Effector CD4-positive, alpha-beta T cell (primary cell): ENCODE measurements around the gene TSPAN4.

Source experiments
- DNase-seq: peaks from one replicate; pipeline ENCODE4 v3.0.0-alpha.2; 2020

The TSPAN4 gene

DNA sequence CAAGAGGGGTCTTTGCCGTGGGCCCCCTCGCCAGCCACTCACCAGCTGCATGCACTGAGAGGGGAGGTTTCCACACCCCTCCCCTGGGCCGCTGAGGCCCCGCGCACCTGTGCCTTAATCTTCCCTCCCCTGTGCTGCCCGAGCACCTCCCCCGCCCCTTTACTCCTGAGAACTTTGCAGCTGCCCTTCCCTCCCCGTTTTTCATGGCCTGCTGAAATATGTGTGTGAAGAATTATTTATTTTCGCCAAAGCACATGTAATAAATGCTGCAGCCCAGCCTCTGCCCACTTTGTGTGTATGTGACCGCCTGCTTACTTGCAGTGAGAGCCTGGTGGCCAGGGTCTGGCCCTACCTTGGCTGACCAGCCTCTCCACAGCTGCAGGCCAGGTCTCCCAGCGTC, 17.7 kb upstream of the TSPAN4 start:
- DNase-seq = no peak

DNA sequence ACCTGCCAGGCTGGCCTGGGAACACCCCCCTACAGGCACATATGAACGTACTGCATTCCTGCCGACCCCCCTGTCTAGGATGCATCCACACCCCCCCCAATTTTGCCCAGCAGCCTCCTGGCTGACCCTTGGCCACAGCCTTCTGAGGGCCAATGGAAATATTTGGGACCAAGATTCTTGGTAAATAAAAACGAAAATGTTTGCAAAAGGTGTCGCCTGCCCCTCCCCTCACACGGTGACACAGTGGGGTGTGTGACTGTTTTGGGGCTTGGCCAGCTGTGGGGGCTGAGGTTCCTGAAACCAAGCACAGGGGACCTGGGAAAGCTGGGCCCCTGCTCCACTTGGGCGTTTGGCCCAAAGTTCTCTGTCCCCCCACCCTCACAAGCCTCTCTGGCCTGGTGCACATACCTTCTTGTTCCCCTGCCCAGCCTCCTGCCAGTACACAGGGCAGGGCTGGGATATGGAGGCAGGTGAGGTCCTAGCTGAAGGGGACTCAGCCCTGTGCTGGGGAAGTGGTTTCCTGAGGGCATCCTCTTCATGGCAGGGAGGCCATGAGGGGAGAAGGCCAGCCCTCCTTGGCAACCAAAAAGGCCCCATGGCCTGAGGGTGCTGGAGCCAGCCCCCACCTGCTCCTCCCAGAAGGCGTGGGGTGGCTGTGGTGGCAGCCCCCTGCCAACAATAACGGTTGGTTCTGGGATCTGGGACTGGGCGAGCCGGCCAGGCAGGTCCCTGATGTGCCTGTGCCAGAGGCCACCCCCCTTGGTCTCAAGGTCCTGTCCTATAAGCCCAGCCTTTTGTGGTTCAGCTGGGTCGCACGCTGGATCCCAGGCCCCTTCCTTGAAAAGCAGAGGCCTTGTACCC, 17.1 kb upstream of the TSPAN4 start:
- no peak for DNase-seq

DNA sequence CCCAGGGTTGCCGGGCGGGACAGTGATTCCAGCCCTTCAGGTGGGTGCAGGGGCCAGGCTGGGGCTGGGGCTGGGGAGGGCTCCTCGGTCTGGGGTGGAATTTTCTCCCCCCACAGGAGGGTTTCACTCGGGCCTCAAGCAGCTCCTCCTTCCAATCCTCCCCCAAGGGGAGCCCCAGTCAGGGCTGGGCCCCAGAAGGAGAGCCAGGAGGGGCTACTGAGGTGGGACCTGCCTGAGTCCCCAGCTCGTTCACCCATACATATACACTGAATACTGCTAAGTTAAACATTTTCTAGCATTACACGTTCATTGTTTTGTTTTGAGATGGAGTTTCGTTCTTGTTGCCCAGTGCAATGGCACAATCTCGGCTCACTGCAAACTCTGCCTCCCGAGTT, 16.4 kb upstream of the TSPAN4 start:
- no peak for DNase-seq

DNA sequence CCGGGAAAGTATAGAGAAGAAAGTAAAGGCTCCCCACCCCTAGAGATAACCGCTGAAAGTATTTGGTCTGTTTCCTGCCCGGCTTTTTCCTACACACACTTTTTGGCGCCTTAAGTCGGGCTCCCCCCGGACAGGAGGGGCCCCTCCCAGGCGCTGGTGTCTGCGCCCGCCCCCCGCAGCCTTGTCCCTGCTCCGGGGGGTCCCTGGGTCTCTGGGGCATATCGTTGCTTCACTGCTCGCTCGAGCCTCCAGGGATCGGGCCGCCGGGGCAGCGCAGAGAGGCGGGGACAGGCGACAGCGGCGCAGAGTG, 15.9 kb upstream of the TSPAN4 start:
- DNase-seq = no peak

DNA sequence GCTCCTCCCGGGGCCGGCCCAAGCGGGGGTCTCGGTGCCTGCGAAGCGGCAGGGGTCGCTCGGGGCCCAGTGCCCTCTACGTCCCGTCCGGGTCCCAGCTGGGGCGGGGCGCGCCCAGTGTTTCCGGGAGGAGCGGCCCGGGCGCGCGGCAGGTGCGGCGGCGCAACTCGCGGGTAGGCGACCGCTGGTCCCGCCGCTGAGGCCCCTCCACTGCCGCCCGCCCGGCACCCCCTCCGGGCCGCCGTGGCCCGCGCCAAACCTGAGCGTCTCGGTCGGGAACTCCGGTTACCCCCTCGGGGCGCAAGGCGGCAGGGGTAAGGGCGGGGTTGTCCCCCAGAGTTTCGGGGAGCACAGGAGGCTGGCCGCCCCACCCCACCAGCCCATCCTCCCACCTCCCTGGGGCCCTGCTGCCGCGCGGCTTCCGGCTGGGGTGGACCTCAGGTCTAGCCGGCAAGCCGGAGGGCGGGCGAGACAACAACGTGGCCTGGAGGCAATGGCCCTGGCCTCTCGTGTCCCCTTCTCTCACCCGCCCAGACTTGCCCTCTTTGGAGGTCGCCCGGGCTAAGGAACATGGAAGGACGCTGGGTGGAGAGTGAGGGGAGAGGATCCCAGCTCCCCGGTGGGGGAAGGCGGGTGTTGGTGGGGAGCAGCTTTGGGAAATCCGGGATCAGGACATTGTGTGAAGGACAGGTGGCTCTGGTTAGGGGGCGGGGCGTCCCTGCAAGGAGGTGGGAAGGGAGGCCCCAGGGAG, 15.3 kb upstream of the TSPAN4 start:
- no peak for DNase-seq

DNA sequence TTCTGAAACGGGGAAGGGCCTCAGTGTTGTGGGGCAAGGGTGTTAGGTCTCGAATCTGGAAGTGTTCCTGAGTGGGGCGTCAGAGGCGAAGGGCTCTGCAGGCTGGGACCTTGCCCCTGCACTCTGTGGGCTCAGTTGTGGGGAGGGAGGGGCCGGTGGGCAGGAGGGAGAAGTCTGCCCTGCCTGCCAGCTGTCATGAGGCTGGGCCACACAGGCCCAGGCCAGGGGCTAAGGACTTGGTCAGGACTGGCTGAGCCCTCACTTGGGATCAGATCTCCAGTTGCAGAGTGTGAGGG, 14.8 kb upstream of the TSPAN4 start, which contains the start of gene CRACR2B:
TSS of gene CRACR2B (plus strand) at position 23 of the 296 bp plus-strand sequence. CDS start 689 bp downstream, outside the sequence.
- no peak for DNase-seq

DNA sequence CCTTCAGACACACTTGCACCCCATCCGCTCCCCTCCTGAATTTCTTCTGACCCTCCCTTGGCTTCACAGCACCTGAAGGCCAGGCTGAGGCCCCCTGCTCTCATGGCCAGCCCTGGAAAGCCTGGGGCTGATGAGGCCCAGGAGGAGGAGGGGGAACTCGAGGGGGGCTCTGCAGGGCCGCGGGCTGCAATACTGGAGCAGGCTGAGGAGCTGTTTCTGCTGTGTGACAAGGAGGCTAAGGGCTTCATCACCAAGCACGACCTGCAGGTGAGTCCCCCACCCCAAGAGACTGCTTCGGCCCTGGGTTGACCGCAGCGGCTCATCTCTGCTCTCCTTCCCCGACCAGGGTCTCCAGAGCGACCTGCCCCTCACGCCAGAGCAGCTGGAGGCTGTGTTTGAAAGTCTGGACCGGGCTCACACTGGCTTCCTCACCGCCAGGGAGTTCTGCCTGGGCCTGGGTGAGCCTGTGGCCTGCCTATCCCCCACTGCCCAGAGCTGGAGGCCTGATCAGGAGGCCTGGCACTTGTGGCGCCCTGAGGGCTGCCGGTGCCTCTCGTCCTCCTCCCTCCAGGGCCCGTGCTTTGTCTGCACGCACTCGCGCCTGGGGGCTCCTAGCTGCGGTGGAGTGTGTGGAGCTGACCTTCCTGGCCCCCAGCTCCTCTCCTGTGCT, 14.0 kb upstream of the TSPAN4 start:
- no peak for DNase-seq

DNA sequence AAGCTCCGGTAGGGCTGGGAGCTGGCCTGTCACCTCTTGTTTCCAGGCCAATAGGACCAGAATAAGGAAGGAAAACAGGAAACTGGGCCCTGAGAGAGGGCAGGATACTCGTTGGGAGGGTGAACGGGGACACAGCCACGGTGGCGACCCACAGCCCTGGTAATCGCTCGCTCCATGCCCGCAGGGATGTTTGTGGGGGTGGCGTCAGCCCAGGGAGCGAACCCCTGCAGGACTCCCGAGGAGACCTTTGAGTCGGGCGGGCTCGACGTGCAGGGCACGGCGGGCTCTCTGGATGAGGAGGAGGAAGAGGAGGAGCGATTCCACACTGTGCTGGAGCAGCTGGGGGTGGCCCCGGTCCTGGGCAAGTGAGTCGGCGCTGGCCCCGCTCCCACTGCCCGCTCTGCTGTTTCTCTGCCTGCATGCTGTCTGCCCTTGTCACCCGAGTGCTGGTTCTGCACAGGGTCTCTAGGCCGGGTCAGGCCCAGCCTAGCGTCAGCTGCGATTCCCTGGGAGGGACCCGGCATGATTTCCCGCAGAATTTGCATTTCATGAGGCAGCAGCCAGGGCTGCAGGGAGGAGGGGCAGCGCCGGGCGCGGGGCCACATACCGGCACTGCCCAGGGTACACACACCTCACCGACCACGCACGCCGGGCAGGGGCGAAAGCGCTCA, 13.3 kb upstream of the TSPAN4 start:
- DNase-seq = no peak

DNA sequence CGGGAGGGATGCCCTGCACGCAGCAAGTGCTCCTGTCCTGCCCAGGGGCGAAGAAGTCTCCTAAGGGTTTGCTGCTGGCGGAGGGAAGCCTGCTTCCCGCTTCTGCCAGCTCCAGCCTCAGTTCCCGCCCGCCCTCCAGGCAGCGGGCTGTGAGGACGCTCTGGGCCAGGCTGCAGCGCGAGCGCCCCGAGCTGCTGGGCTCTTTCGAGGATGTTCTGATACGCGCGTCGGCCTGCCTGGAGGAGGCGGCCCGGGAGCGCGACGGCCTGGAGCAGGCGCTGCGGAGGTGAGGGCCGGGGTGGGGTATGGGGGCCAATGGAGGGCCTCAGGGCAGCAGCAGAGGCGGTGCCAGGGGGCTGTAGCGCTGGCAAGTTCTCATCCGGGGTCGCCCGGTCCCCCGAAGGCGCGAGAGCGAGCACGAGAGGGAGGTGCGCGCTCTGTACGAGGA, 12.8 kb upstream of the TSPAN4 start:
- DNase-seq = no peak

DNA sequence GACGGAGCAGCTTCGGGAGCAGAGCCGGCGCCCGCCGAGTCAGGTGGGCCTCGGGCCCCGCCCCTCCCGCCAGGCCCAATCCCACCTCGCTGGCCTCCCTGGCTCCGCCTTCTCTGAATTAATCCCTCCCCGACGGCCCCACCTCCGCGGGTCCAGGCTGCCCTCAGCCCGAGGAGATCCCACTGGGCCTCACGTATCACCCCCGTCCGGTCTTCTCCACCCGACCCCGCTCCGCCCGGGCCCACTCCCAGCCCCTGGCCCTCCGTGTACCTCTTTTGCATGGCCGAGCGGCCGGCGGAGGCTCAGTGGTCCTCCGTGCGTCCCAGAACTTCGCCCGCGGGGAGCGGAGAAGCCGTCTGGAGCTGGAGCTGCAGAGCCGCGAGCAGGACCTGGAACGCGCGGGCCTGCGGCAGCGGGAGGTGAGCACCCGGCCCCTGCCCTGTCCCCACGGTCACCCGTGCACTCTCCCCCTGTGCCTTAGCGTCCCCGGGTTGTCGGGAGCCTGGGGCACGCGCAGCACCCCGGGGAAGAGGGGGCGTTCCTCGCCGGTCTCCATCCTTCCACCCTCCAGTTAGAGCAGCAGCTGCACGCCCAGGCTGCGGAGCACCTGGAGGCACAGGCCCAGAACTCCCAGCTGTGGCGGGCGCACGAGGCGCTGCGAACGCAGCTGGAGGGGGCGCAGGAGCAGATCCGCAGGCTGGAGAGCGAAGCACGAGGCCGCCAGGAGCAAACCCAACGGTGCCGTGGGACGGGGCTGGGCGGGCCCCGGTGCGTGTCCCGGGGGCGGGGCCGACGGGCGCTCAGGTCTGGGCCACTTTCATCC, 12.1 kb upstream of the TSPAN4 start:
- DNase-seq = peak; percentile 37

DNA sequence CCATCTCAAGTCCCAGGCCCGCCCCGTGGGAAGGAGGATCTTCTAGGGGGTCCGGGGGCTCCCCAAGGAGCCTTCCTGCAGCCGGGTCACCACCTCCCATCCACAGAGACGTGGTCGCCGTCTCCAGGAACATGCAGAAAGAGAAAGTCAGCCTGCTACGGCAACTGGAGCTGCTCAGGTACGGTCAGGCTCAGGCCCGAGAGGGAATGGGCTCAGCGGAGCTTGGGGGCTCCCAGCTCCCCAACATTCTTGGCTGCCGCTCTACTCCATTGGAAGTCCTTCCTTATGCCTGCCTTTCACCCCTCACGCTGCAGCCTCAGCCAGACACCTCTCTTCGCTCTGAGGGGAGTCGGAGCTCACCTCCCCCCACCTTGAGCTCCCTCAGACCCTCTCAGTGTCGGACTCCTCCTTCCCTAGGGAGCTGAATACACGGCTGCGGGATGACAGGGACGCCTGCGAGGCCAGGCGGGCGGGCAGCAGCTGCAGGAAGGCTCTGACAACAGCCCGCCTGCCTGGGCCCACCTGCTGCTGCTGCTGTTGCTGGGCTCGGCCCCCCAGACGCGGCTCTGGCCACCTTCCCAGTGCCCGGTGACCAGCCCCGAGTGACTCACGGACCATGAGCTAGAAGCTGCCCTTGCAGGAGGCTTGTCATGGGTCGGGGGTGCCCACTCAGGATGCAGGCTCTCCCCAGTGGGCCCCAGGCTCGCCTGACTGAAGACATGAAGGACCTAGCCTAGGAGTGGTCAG, 11.4 kb upstream of the TSPAN4 start:
- no peak for DNase-seq

DNA sequence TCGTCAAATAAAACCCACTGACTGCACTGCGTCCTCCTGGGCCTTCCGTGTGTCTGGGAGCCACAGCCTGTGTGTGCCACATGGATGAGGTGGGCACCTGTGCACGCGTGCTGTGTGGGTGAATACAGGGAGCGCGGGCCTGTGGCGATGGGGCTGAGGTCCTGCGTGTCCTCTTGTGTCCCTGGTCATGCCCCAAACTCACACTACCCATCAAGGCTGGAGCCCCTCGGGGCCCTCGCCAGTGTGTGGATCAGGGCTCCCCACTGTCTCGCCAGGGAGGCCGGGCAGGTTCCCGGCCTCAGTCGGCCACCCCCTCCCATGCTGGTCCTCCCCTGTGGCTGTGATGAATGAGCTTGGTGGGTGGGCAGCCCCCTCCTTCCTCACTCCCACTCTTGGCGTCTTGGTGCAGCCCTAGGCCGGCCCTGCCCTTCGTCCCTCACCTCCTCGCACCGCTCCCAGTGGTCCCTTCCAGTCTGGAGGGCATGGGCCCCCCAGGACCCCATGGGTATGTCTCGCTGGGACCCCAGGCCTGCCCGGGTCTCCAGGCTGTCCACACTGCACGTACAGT, 10.6 kb upstream of the TSPAN4 start:
- DNase-seq = no peak

DNA sequence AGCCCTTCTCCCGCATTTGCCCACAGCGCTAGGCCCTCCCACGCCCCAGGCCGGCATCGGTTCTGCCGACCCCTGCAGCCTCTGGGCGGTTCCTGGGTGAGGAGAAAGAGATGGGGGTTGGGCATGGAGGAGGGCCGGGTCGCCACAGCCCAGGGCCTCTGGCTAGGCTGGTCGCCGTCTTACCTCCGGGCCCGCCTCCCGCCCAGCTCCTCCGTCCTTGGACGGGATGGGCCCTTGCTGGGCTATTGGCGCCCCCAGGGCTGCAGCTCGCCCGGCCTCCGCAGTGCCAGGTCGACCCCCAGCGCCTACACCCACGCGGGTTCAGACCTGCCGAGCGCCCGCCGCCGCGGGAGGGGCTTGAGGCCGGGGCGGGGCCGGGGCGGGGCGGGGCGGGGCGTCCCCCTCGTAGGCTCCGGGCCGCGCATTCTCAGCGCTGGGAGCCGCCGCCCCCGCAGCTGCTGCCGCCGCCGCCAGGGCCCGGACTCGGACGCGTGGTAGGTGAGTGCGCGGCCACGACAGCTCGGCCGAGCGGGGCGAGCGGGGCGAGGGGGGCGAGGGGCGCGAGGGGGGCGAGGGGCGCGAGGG, 10.0 kb upstream of the TSPAN4 start, which contains the start of gene CD151:
TSS of gene CD151 (plus strand) at position 424 of the 585 bp plus-strand sequence. CDS start 3,118 bp downstream, outside the sequence.
- DNase-seq = peak; percentile 29

DNA sequence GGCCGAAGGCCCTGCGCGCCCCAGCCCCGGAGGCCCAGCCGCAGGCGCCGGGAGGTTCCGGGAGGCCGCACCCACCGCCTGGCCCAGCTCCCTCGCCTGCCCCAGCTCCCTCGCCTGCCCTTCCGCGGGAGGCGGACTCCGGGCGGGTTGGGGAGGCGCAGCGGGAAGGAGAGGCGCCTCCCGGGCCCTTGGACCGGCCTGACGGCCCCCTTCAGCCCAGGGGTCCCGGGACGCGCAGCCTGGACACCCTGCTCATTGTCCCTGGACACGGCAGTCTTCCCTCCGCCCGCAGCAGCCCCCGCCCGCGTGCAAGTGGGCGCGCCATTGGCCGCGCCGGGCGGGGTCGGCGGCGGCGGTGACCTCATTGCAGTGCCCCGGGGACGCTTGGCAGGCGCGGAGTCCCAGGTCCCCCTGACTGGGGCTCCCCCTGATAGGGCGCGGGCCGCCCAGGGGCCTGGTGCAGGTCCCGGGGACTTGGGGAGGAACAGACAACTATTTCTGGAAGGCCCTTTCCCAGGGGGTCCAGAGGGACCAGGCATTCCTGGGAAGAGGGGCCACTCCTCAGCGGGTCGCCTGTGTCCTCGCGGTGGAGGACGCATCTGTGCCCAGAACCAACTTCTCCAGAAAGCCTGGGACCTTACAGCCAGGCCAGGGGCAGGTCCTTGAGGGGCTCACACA, 9.4 kb upstream of the TSPAN4 start:
- peak; percentile 24 for DNase-seq

DNA sequence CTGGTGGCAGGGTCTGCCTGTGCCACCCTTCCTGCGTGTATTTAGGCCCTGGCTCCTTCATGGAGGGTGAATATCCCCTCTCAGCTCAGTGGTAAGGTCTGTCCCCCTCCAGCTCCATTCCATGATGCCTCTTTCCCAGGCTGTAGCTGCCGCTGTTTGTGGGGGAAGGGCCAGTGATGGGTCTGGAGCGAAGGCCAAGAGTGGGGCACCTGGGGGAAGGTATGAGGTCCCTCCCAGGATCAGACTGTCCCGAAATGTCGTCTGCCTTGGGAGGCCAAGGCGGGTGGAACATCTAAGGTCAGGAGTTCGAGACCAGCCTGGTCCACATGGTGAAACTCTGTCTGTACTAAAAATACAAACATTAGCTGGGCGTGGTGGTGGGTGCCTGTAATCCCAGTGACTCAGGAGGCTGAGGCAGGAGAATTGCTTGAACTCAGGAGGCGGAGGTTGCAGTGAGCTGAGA, 8.8 kb upstream of the TSPAN4 start:
- DNase-seq = no peak

DNA sequence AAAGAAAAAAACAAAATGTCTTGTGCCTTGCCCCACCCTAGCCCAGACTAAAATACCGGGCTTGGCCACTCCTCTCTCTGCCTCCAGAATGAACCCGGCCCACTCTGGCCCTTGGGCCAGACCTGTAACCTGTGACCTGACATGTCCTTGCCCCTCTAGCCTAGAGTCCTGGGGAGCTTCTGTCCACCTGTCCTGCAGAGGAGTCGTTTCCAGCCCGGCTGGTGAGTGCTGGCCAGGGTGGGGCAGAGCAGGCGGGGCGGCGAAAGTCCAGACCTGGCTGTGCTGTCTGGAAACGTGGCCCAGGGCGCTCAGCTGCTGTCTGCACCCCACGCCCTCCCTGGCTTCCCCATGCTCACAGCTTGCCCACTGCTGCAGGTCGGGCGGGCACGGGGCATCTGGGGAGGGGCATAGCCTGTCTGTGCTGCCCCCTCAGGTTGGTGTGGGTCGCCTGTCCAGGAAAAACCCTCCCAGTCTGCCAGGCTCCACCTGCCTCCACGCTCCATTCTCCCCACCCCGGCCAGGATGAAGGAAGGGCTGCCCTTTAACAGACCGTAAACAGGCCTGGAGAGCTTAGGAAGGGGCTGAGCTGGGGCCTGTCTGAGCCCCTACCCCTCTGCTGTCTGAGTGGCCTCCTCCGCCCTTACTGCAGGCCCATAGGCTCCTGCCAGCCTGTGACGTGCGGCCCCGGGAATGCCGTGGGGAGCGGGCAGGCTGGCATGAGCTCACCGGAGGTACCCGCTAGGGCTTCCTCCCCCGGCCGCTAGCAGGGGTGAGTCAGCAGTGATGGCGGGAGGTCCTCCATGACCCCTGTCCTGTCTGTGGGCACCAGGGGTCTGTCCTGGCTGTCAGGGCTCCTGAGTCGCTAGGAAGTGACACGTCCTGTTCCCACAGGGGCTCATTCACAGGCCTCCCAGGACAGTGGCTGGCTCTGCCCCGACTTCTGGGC, 8.0 kb upstream of the TSPAN4 start:
- no peak for DNase-seq

DNA sequence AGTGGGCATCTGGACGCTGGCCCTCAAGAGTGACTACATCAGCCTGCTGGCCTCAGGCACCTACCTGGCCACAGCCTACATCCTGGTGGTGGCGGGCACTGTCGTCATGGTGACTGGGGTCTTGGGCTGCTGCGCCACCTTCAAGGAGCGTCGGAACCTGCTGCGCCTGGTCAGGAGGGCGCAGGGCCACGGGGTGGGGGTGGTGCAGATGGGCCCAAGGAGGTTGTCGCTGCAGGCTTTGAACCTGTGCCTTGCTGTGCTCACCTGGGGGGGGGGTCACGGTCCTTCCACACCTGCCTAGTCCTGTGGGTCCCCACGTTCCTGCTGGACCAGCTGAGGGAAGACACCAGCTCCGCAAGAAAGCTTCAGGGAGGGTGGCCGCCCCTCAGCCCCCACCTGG, 6.4 kb upstream of the TSPAN4 start:
- DNase-seq = no peak

DNA sequence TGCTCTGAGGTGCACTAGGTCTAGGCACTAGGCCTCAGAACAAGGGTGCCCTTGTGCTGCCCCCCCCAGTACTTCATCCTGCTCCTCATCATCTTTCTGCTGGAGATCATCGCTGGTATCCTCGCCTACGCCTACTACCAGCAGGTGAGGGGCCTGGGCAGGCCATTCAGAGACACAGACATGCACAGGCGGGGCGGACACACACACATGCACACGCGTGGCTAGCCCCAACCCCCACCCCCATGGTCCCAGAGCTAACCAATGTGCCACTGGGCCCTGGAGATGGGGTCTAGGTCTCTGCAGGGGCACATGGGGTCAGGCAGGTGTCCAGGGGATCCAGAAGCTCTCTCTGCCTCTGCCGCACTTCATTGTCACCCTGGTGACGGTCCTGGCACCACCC, 6.0 kb upstream of the TSPAN4 start:
- no peak for DNase-seq
